CD4-positive, alpha-beta T cell treated with Interleukin-17A for 4 hours (primary cell): ENCODE data around the gene JAZF1.
A peak's percentile ranks its signal among the peaks of the same experiment; 100 is the strongest.

Experiments
- DNase-seq: peaks from one replicate; pipeline ENCODE4 v3.0.0-alpha.2; 2020; ENCODE audit warnings: mixed read lengths

The JAZF1 gene

DNA sequence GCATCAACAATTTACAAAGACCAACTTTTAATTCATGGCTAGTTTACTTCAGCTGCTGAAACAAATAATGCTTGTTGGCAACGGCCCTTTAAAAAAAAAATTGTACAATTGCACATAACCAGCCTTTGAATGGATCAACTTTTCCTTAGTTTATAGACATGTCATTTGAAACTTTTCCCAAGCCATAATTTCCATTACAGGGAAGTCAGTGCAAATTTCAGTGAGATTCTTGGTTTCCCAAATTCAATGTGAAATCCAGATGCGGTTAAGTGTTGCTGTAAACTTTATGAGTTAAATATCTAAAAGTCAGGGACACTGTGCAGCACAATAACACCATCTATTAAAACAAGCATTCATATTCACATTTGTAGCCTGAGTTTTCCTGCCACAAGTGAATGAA, 182.2 kb downstream of the JAZF1 start:
- DNase-seq, result no peak

DNA sequence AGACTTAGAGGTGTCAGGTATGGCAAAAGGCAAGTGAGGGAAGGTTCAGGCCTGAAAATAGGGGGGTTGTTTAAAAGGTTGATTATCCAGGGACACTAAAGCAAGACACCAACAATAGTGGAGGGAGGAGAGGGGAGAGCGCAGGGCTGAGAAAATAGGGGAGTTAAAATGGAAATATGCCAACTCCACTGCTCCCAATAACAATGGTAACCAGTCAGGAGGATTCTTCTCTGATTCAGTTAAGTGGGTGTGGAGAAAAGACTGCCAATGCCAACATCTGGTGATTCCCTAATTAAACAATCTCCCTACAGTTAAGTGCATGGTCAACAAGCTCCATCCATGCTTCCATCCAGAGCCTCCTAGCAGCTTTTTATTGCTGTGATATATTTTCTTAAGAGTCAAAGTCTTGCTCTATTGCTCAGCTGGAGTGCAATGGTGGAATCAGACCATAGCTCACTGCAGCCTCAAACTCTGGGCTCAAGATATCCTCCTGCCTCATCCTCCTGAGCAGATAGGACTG, 183.3 kb downstream of the JAZF1 start:
- DNase-seq, result no peak

DNA sequence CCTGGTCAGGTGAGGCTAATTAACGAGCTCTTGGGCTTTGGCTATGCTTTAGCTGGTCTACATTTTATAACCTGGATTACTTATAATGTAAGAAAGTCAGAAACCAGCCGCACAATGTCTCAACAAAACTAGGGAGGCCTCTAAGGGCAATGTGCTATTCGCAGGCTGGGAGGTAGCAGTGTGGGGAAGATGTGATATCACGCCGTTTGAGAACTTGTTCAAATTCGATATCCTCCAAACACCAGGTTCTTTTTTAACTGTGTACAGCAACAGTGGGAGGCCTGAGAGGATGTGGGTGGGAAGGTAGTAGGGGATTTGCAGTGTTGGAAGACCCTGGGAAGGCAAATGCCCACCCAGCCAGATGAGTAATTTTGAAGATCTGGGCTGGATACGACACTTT, 184.5 kb downstream of the JAZF1 start:
- DNase-seq, result no peak

DNA sequence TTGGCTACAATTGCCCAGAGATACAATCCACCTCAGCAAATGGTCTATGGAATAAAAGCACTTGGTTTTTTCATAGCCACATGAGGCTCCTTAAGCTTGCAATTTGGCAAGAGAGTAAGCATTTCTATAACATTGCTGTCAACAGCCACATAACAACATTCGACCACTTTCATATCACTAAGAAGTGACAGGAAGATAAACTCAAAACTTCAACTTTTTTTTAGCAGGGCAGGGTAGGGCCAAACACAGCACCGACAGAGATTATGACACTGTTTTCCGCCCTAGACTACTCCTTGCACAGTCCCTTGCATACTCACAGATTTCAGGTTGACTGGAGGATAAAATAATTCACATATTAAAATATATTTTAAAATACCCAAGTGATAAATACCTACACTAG, 185.4 kb downstream of the JAZF1 start:
- no peak for DNase-seq

DNA sequence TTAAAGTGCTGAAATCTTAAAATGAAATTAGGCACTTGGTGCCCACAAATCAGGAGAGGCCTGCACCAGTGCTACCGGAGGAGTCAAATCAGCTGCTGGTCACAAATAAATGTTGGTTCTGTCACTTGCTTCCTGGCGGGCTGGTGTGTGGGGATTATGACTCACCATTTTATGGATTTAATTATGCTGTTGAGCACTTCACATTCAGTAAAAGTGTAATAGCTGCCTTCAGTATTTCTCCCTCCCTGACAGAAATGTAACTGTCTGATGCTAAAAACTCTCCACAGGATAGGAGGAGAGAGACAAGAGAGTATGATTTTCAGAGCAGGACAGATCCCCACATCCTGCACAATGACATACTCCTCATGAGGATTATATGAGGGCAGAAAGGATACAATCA, 186.0 kb downstream of the JAZF1 start:
- no peak for DNase-seq

DNA sequence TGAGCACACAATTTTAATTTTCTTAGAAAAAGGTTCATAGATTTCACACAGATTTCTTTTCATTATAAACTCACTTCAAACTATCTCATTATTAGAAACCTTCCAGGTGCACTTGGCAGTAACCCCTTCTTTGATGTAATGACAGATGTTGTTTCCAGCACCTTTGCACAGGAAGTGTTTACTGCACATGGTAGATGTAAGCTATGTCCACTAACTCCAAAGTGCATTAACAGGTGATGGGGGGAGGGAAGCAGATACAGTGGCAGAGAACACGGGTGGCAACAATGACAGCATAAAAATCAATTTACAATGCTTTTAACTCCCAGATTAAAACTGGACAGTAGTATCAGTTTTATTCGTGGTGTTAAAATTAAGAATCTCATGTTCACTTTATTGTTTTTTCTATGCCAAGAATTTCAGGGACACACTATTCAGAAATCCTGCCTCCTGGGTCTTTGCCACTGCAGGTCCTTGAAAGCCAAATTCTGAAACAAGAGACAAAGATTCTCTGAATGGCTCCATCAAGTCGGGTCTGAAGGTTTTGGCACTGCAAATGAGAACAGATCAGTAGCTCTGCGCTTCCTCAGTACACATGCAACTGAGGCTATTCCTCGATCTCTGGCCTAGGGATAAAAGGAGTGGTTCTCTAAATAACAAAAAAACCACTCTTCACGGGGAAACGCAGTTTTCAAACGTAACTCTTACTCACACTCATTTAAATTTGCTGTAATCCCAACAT, 187.7 kb downstream of the JAZF1 start:
- no peak for DNase-seq

DNA sequence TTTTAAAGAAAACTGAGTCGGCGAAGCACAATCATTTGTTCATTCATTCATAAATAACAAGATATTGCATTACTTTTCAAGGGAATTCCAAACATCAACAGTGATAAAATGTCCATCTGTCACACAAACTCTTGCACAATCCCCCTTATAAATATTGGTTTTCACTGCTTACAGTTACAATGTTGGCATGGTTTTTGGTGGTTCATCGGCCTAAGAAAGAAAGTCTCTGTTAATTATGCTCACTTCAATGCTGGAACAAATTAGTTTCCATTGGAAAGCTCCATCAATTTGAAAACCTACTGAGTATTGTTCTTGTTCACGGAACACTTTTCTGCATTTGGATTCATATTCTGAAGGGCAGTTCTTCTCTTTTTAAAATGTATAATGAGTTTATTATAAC, 188.5 kb downstream of the JAZF1 start:
- DNase-seq, result no peak

DNA sequence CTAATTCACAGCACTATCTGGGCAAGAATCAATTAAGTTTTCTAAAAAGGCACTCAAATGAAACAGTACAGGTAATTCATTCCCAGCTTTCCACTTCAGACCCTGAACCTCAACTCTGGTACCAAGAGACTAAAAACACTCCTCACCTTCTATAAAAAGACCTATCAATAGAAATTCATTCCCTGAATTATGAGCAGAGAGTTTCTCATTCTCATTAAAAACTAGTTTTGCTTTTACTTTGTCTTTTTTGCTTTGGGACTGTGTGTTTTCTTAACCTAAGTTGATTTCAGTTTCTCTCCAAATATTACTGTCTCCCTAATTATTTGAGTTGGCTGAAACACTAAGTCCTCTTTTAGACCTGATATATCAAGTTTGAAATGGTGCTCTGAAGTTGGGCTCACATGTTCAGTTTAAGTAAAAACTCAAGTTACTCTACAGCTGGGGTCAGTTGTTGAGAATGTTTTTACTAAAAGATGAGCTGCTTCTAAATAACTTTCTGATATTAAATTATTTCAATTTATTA, 189.5 kb downstream of the JAZF1 start:
- no peak for DNase-seq

DNA sequence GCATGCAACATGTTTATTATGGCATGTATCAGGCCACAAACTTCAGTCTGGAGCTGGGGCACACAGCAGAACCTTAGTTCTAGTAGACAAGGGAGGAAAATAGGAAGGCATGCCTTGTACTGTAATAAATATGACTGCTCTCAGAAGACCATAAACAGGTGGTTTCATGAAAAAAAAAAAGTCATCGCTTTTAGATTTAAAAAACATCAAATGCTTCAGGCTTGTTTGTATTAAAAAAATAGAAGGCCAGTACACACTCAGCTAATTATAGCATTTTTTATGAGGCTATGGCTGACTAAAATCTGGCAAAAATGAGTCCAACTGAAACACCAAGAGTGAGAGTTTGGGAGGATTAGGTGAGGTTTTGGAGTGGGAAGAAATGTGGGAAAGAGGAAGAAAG, 204.1 kb downstream of the JAZF1 start:
- no peak for DNase-seq

DNA sequence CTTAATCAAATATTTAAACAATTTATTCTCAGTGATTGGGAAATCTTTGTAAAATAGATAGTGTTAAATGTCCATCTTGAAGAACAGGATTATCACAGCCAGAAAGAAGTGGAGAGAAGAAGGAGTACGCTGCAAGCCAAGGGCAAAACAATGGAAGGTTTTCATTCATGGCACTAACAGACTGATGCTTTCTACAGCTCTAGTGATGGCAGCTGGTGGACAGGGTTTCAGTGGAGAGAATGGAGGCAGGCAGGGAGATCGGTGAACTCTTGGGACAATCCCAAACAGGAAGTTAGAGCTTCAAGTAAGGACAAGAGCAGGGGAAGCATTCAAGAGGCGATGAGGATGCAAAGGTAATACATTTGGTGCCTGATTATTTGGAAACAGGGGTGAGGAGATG, 207.0 kb downstream of the JAZF1 start:
- DNase-seq, result no peak

DNA sequence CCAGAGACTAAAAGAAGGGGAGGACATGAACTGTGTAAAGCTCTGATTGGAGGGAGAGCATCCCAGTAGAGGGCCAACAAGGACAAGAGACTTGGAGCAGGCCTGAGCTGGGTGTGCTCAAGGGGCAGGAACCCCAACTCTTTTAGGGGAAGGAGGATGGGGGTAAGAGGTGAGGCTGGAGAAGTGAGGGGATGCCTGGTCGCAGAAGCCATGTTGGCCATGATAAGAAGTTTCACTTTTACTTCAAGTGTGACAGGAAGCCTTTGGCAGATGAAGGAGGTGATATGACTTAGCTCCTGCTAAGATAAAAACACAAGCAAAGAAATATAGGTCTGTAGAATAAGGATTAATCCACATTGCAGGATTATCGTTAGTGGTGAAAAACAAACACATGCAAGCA, 208.3 kb downstream of the JAZF1 start:
- DNase-seq, result peak; percentile 20

DNA sequence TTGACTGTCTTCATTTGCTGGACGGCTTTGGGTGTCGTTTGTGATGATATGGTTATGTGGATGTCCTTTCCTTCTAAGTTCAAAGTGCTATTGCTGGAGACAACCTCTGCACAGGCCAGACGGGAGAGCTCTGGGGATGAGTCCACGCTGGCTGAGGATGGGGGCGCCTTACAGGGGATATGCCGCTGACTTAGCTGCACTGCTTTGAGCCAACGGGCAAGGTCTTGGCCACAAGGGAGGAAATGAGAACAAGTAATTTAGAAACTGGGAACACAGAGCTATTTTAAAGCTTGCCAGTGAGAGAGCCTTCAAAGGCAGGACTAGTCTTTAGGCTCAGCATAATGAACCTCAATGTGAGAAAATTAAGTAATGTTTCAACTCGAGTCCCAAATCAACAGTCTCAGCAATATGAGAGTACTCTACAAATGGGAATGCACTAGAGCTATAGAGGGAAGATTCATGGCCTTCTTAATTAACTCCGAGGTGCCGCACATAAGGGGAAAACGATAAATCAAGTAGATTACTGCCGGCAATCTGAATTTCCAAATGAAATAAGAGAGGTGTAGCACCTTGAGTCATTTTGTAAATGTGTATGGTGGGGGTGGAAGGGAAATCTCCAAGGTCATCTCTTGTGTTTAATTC, 209.3 kb downstream of the JAZF1 start:
- no peak for DNase-seq

DNA sequence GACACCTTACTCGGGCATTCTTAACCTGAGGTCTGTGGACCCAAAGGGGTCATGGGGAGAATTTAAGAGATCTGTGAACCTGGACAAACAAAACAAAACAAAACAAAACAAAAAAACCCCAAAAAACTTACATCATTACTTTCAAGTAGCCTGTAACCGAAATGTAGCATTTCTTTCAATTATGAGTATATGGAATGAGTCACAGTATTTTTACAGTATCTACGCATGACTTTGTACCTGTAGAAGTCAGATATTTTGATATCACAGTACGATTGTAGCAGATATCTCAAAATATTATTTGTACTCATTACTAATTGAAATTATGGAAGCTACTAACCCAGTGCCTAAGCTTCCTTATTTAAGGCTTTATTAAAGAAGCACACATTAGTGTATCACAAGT, 210.2 kb downstream of the JAZF1 start:
- DNase-seq, result no peak

DNA sequence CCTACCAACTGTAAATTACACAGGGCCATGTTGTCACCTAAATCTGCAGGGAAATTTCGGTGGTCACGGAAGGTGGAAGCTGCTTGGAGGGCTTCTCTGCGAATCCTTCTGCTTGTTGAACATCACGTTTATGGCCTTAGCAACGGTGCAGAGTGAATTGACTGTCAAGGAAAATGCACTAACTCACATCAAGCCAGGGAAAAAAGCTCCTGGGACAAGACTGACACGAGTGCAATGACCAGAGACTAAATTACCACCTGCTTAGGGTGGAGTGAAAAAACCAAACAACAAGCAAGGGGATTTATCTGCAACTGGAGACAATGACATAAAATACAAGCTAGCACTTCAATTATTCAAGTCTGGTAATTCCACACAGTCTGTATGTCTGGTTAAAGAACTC, 211.2 kb downstream of the JAZF1 start:
- DNase-seq, result no peak

DNA sequence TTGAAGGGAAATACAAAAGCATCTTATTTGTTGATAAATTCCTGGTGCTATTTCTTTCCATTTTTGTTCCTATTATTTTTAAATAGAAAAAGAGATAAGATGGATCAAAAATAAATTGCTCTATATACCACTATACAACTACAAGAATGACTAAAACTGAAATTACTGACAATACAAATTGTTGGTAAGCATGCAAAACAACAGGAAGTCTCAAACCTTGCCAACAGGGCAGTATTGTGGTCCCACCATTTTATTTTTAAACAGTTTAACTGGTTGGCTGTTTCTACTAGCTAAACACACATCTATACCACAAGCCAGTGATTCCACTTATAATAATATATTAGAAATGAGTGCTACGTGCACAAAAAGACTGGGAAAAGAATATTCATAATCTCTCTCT, 213.0 kb downstream of the JAZF1 start:
- no peak for DNase-seq

DNA sequence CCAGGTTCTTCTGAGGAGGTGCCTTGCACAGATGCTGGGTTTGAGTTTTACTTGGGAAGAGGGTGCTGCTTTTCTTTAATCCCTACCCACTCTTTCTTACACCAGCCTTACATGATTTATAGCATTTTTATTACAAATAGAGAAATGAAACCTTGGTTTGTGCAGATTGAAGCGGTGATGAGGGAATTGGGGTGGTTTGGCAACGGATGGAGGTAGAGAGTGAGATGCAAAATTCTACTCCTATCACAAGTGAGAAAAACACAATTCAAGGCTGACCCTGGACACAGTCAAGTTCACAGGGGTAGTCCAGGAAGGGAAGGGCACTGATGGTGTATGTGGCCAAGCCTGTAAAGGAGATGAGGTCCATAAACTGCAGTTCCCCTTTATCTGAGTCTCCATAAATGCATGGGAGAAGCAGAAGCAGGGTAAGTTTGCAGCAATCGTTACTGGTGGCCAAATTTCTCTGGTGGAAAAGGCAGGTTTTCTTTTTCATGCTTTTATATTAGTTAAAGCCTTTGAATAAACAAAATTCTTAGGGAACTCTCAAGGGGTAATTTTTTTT, 214.3 kb downstream of the JAZF1 start:
- DNase-seq, result no peak

DNA sequence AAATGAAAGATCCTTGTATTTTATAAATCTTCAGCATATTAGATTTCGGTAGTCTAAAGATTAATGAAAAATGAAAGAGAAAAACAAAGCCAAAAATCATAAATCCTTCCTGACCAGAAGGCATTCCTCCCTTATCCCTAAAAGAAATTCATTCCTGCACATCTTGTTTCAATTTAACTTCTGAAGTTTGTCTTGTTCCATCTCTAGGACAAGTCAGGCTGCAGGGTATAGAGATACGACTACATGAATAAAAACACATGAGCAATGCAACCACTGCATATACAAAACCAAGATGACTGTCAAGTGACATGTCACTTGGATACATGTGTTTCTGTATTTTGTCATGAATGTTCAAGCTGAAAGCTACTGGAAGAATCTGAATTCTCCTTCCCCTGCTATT, 214.9 kb downstream of the JAZF1 start:
- no peak for DNase-seq

DNA sequence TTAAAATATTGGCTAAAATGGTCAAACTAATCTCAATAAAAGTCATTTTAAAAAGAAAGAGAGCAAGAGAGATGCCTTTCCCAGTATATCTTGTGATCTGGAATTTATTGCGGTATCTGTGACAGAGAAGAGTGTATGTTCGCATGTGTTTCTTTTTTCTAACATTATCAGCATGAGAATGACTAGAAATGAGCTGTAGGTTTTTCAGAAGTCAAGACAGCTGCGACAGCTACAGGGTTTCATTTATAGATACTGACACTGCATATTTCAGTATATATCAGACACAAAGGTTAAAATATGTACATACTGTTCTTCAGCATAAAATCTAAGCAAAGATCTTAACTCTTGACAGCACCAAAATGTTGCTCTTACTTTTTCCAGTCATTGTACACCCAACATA, 215.8 kb downstream of the JAZF1 start:
- DNase-seq, result no peak

DNA sequence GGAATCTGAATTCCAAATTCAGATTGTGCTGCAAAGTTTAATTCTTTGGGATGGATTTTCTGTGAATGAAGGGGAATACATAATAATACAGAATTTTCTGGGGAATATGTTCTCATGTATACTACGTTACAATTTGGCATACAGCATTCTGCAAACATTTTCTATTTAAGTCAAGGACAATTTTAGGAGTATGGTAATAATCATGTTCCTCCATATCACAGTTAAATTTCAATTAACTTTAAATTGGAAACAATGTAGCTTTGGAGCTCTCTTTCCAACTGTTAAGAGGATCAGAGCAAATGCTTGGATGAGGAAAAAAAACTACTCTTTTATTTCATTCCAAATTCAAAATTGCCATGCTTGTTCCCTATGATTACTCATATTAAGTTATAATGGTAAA, 217.5 kb downstream of the JAZF1 start:
- no peak for DNase-seq

DNA sequence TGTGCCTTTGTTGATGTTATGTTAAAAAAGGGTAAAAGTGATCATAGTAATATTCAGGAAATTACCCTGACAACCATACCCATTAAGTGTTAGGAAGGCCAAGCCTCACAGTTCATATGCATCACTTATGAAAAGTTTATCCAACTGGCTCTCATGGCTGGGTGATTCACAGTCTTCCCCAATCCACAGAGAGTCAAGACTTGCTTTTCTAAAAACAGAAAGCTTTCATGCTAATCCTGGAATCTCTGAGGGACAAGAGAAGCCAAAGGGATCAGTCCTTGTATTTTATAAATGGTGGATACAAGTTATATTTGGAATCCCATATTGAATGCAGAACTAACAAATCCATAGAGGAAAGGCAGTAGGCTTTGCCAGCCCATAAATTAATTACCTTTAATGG, 218.3 kb downstream of the JAZF1 start:
- DNase-seq, result no peak

DNA sequence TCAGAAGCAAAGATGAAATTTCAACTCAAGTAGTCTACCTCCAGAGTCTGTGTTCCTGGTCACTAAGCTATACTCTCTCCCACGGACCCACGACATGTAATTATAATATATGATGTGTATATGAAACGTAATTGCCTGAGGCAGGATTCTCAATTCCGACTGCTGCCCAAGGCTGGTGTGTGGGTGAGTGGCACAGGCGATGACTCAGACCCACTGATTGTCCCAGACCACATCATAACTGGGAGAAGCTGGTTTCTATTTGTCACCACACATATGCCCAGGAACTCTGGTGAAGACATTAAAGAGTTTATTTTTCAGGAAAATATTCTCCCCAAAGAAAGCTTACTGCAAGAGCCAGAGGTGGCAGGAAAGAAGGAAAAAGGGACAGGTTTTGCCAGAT, 219.3 kb downstream of the JAZF1 start:
- peak; percentile 8 for DNase-seq

DNA sequence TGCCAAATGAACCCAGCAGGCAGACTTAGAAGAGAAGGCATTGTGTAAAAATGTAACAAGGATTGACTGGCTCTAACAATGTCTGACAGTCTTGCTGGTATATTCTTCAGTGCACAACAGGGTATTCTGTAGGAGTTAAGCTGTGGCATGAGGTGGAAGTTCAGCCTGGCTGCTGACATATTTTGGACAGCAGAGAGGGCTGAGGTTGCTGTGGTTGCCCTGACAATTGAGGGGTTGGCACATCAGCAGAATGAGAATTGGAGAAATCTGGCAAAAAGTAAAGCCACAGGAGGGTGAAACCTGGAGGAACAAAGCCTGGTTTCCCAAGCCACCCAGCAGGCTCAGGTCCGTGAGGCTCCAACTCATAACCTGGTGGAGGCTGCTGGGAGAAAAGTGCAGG, 220.2 kb downstream of the JAZF1 start:
- DNase-seq, result no peak

DNA sequence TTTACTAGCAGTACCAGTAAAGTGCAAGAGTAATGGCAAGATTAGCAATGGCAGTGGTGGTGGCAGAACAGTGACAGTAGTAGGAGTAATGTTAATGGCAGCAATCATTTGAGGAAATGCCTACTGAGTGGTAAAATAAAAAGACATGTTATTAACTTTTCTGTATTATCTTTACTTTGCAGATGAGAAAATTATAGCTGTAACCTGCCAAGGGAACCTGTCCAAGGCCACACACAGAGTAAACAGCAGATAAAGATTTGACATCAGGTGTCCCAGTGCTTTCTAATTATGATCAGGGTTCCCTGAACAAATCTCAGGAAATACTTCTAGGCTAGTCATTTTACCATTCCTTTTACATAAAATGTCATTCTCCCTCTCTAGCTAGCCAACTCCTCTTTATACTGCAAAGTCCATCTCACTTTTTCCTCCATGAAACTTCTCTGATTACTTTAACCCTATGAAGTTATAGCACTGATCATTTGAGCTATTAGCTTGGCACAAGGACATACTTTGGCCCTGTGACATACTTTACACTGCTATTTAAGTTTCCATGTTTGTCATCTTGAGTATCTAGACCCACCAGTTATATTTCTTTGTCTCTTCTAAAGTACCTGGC, 221.6 kb downstream of the JAZF1 start:
- DNase-seq, result no peak

DNA sequence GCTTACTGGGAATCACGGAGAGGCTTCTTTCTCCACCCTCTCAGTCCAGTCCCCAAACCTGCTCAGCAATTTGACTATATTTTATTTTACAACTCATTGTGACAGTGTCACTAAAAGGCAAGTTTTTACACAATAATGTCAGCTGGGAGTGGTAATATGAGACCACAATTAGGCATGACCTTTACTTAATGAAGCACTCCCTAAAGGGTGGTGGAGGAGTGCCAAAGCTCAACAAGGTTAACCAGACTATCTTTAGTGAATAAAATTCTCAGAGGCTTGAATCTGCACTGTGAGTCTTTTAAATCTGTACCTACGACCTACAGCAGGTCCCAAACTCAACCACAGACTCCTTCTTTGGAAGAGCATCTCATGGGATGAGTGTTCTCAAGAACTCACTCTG, 225.0 kb downstream of the JAZF1 start:
- no peak for DNase-seq
